Uterus (tissue), 4 donors: ENCODE data around the gene C15orf61. TPM values are rescaled to one million over a fixed set of nuclear protein-coding genes. Genes with fewer than 3 reads are reported as not detected.

Experiments
- DNase-seq, 2 donors: peaks; one replicate each; pipeline ENCODE4 v3.0.0-alpha.2; 2019 to 2020
- H3K27ac ChIP-seq, 2 donors: fragments of 200-600 bp; sonication (generic); 1 replicate in 1 of 2; 2 replicates in 1 of 2; pipeline ENCODE4 v1.5.1; 2016 to 2018
- H3K27me3 ChIP-seq, 2 donors: fragments of 200-600 bp; sonication (generic); one replicate each; pipeline ENCODE4 v1.5.1; 2018 to 2019; ENCODE audit warnings: control low read depth in 1 of 2
- H3K36me3 ChIP-seq, 2 donors: fragments of 200-600 bp; sonication (generic); one replicate each; pipeline ENCODE4 v1.5.1; 2019; ENCODE audit warnings: control low read depth in 1 of 2
- H3K4me1 ChIP-seq, 2 donors: fragments of 200-600 bp; sonication (generic); one replicate each; pipeline ENCODE4 v1.5.1; 2018 to 2019; ENCODE audit warnings: control low read depth in 1 of 2
- H3K4me3 ChIP-seq, 2 donors: fragments of 200-600 bp; sonication (generic); 1 replicate in 1 of 2; 2 replicates in 1 of 2; pipeline ENCODE4 v1.5.1; 2018 to 2019; ENCODE audit warnings: mild to moderate bottlenecking in 1 of 2
- H3K9me3 ChIP-seq, 2 donors: fragments of 200-600 bp; sonication (generic); one replicate each; pipeline ENCODE4 v1.5.1; 2019; ENCODE audit warnings: control low read depth in 1 of 2
- POLR2A ChIP-seq, 2 donors: fragments of 450-650 bp; IDR thresholded peaks; one replicate each; pipeline ENCODE4 v1.6.1; 2016; ENCODE audit warnings: antibody characterized with exemption in 2 of 2, mild to moderate bottlenecking in 1 of 2, moderate library complexity in 1 of 2
- intact Hi-C: fragments of 100-400 bp; cut with DNase I; formaldehyde crosslinking; loops from one replicate; pipeline ENCODE4 v1.15.1; 2023; ENCODE audit warnings: low total_unique reads
- total RNA-seq, 4 donors: library from RNA; depleted of rRNA in 3 of 4; stranded (reverse); fragments of >200 nt in 3 of 4; gene quantifications; one replicate each; pipeline versions ENCODE4 v1.1.0 to v1.2.4, GENCODE V29; 2014 to 2023
- TF ChIP-seq, protein P1 (sequence below), 4 experiments: fragments of 200-600 bp in 2 of 4; fragments of 450-650 bp in 2 of 4; sonication (generic) in 2 of 4; IDR thresholded peaks; one replicate each; pipeline ENCODE4 v1.5.1; 2016 to 2019; ENCODE audit warnings: antibody characterized with exemption in 4 of 4, mild to moderate bottlenecking in 2 of 4, moderate library complexity in 1 of 4
- donor health status: DM: yes; HTN: yes; CAD: no.

The C15orf61 gene
- total RNA-seq, 4 donors from 2014 or later = 0.51 to 11.5 (median 4.9) TPM

DNA sequence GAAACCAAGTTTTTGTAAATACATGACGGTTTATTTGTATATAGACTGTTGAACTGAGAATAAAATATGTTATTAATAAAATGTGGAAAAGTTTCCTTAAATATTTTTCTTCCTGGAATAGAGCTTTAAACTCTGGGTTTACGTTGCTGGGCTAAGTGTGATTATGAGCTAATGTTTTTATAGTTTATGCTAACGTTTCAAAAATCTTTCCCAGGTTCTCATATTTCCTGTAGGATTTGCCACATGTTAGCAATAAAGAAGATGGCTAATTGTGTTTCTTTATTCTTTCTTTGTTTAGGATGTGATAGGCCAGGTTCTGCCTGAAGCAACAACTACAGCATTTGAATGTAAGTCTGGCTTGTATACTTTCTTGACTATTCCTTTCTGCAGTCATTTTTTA is 28.8 kb downstream of the C15orf61 start:
- no peak for DNase-seq
- Histone ChIP-seq H3K36me3 (no peaks in the 10 kb centered on the region), H3K27ac (no peak overlapping the region), H3K9me3 (no peaks in the 10 kb centered on the region), H3K27me3 (no peaks in the 10 kb centered on the region), H3K4me3 (no peak overlapping the region), H3K4me1 (no peaks in the 10 kb centered on the region)
- intact Hi-C loops = no loop called here
- TF ChIP-seq, protein P1, sequence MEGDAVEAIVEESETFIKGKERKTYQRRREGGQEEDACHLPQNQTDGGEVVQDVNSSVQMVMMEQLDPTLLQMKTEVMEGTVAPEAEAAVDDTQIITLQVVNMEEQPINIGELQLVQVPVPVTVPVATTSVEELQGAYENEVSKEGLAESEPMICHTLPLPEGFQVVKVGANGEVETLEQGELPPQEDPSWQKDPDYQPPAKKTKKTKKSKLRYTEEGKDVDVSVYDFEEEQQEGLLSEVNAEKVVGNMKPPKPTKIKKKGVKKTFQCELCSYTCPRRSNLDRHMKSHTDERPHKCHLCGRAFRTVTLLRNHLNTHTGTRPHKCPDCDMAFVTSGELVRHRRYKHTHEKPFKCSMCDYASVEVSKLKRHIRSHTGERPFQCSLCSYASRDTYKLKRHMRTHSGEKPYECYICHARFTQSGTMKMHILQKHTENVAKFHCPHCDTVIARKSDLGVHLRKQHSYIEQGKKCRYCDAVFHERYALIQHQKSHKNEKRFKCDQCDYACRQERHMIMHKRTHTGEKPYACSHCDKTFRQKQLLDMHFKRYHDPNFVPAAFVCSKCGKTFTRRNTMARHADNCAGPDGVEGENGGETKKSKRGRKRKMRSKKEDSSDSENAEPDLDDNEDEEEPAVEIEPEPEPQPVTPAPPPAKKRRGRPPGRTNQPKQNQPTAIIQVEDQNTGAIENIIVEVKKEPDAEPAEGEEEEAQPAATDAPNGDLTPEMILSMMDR (IDR thresholded peaks at IDR 0.05) = no peak
- TF ChIP-seq POLR2A (IDR thresholded peaks at IDR 0.05) = no peak

GRCh38 chr15:67550522-67550921 is 29.6 kb downstream of the C15orf61 start:
- Histone ChIP-seq H3K4me1 (no peaks in the 10 kb centered on the region), H3K9me3 (no peaks in the 10 kb centered on the region), H3K27me3 (no peaks in the 10 kb centered on the region), H3K27ac (no peak overlapping the region), H3K4me3 (no peak overlapping the region), H3K36me3 (no peaks in the 10 kb centered on the region)
- no peak for DNase-seq
- TF ChIP-seq POLR2A (IDR thresholded peaks at IDR 0.05) = no peak
- intact Hi-C loops = no loop called here

- H3K9me3 ChIP-seq = no peaks in the 10 kb centered on the region
- H3K36me3 ChIP-seq = no peaks in the 10 kb centered on the region
- H3K4me1 ChIP-seq = no peaks in the 10 kb centered on the region
- TF ChIP-seq, protein P1 (IDR thresholded peaks at IDR 0.05) = no peak
- no peak for TF ChIP-seq POLR2A (IDR thresholded peaks at IDR 0.05)
- no peak overlapping the region for H3K27ac ChIP-seq
- H3K27me3 ChIP-seq = no peaks in the 10 kb centered on the region
- intact Hi-C loops = no loop called here
- H3K4me3 ChIP-seq = no peak overlapping the region
- DNase-seq = no peak
Measured at GRCh38 chr15:67551207-67551743, 30.3 kb downstream of the C15orf61 start.

DNA sequence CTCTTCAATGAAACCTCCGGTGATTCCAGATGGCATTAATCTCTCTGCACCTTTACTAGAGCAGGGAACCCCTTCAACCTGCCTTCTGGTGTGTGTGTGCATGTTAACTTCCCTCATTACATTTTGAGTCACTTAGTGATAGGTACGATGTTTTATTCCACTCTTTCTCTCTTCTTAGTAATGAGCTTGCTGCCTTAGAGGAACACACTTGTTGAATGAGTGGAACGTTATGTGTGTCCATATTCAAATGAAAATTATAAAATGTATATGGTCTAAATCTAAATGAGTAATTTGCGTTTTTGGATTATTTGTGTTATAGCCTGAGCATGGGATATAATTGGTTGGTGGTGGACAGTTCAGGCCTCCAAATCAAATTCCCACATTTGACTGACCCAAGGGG is 33.6 kb downstream of the C15orf61 start:
- intact Hi-C loops = no loop called here
- Histone ChIP-seq H3K36me3 (no peaks in the 10 kb centered on the region), H3K4me1 (no peaks in the 10 kb centered on the region), H3K27ac (no peak overlapping the region), H3K4me3 (no peak overlapping the region), H3K9me3 (no peaks in the 10 kb centered on the region), H3K27me3 (no peaks in the 10 kb centered on the region)
- DNase-seq = no peak
- no peak for TF ChIP-seq POLR2A (IDR thresholded peaks at IDR 0.05)
- TF ChIP-seq, protein P1 (IDR thresholded peaks at IDR 0.05) = no peak

- Histone ChIP-seq H3K36me3 (no peaks in the 10 kb centered on the region), H3K27ac (no peak overlapping the region), H3K27me3 (no peaks in the 10 kb centered on the region), H3K4me3 (no peak overlapping the region), H3K9me3 (no peaks in the 10 kb centered on the region), H3K4me1 (no peaks in the 10 kb centered on the region)
- intact Hi-C loops = no loop called here
- no peak for DNase-seq
- TF ChIP-seq, protein P1 (IDR thresholded peaks at IDR 0.05) = no peak
- no peak for TF ChIP-seq POLR2A (IDR thresholded peaks at IDR 0.05)
Measured at GRCh38 chr15:67556976-67557570, 36.1 kb downstream of the C15orf61 start.
